Measurements from ENCODE around the gene P2RY11.

The P2RY11 gene, protein sequence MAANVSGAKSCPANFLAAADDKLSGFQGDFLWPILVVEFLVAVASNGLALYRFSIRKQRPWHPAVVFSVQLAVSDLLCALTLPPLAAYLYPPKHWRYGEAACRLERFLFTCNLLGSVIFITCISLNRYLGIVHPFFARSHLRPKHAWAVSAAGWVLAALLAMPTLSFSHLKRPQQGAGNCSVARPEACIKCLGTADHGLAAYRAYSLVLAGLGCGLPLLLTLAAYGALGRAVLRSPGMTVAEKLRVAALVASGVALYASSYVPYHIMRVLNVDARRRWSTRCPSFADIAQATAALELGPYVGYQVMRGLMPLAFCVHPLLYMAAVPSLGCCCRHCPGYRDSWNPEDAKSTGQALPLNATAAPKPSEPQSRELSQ

DNA sequence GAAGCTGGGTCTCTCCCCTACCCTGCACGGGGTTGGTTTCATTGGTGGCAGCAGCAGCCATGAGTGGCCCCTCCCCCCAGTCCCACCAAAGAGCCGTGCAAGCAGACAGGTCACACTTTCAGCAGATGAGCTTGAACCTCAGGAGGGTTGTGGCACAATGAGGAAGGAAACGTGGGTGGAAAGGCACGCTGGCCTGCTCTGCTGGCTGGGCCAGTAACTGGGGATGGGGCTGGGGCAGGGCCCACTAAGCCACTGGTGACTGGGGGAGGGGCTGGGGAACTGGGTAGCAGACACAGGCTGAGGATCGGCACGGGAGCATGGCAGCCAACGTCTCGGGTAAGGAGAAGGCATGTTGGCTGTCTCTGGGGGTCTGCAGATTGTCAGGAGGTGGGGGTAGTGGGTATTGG lies at the start of gene P2RY11:
TSS of gene P2RY11 (plus strand) at position 289 of the 407 bp plus-strand sequence. CDS start at position 318, 29 bp downstream.
- no peak for DNase-seq (ENCODE audit: low read depth)

DNA sequence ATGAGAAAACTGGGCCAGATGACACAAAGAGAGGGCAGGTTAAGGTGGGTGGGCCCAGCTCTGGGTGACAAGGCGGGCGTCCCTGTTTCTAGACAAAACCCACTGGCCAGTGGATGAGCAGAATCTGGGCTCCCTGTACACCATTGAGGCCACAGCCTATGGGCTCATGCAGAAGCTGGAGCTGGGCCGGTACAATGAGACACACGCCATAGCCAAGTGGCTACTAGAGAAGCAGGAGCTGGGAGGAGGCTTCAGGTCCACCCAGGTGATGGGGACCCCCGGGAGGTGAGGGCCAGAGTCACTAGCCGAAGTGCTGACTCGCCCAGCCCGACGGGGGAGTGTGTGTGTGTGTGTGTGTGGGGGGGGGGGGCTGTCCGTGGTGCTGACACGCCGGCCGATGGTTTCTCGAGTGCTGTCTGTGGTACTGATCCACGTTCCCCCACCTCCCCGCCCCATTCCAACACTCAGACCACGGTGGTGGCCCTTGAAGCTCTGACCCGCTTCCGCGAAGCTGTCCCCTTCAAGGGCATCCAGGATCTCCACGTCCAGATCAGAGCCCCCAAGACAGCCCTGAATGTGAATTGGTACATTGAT lies 49.7 kb upstream of the P2RY11 start:
- DNase-seq (ENCODE audit: low read depth), result no peak

DNA sequence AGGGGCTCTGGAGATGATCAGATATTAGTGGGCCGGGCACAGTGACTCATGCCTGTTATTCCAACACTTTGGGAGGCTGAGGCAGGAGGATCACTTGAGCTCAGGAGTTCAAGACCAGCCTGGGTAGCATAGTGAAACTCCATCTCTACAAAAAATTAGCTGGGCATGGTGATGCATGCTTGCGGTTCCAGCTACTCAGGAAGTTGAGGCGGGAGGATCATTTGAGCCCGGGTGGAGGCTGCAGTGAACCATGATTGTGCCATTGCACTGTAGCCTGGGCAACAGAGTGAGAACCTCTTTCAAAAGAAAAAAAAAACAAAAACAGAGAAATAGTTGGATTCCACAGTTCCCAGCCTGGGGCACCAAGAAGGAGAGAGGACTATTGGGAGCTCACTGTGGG lies 43.3 kb upstream of the P2RY11 start:
- no peak for DNase-seq (ENCODE audit: low read depth)

DNA sequence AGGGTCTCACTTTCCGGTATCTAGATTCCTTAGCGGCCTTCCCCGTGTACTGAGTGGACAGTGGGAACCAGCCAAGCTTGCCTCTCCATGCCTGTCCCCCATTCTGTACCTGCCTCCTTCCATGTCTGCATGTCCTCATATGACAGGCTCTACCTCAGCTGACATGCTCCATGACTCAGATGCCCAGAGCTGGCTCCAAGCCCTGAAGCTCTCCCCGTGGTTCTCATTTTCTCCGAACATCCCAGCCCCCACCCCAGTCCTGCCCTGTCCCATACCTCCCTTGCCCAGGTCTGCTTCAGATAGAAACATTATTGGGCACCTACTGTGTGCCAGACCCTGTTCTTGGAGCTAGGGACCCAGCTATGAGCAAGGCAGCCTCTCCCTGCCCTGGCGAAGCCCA lies 42.4 kb upstream of the P2RY11 start:
- DNase-seq (ENCODE audit: low read depth), result no peak

DNA sequence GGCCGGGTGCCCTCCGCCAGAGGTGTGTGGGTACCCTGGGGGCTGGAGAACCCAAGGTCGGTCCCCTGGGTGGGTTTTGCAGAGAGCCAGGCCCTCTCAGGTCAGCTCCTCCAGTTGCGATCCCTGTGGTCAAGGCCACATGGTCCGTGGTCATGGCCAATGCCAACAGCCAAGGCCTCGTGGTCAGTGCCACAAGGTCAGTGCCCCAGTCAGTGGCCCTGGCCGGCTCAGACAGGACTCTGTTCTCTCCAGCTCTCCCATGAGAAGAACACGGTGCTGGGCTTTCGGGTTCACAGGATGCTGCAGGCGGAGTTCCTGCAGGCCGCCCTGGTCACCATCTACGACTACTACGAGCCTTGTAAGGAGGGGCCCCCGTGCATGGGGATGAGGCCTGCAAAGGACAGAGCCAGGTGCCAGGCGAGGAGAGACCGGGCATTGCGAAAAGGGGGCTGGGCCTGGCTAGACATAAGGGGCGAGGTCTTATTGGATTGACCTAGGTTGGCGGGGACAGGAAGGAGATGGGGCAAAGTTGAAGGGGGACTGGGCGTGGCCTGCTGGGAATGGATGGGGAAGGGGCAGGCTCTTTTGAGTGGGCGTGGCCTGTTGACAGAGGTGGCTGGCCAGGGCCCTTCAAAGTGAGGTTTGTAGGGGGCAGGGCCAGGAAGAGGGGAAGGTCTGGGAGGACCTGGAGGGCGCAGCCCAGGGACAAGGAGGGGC lies 40.6 kb upstream of the P2RY11 start:
- DNase-seq (ENCODE audit: low read depth), result no peak

DNA sequence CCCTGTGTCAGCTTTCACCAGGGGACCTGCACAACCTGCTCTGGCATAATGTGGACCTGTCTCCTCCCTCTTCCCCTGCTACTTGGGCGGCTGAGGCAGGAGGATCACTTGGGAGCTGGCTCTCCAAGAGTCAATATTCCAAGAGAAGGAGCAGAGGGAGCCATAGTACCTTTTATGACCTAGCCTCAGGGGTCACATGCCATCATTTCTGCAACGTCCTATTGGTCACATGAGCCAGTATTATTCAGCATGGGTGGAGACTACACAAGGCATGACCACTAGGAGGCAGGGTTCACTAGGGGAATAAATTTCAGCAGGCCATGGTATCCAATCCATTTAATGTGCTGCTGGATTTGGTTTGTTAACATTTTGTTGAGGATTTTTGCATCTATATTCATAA lies 37.3 kb upstream of the P2RY11 start:
- DNase-seq (ENCODE audit: low read depth), result no peak

DNA sequence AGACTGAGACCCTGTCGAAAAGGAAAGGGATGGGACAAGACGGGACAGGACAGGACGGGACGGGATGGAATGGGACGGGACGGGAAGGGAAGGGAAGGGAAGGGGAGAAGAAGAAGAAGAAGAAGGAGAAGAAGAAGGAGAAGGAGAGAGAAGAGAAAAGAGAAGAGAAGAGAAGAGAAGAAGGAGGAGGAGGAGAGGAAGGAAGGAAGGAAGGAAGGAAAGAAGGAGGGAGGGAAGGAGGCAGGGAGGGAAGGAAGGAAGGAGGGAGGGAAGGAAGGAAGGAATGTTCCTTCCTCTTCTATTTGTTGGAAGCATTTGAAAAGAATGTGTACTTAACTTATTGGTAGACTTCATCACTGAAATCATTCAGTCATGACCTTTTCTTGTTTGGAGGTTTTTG lies 35.0 kb upstream of the P2RY11 start:
- no peak for DNase-seq (ENCODE audit: low read depth)

DNA sequence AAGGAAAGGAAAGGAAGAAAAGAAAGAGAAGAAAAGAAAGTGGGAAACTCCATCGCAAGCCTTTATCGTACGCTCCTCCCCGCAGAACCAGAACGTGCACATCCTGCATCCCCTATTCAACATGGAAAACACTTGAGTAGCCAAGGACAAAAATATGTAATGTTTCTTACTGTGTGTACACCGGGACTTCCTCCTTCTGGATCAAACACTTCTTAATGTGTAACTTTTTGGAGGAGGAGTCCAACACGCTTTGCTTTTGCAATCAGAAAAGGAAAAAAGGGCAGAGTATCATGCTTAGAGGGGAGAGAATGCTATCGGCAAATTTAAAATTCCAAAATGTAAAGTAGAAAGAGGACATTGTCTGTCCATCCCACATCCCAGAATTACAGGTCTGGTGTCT lies 33.2 kb upstream of the P2RY11 start:
- DNase-seq (ENCODE audit: low read depth), result no peak

DNA sequence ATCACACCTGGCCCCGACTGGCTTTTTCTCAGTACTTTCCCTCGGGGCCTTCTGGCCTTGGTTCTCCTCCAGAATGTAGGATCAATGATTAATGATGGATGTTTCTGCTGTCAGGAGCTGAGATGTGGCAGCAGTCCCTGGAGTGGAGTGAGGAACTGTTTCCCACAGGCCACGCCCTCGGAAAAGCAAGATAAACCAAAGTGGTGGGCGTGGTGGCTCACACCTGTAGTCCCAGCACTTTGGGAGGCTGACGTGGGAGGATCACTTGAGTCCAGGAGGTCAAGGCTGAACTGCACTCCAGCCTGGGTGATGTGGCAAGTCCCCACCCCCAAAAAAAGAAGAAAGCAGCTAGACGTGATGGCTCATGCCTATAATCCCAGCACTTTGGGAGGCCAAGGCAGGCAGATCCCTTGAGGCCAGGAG lies 32.5 kb upstream of the P2RY11 start:
- no peak for DNase-seq (ENCODE audit: low read depth)

DNA sequence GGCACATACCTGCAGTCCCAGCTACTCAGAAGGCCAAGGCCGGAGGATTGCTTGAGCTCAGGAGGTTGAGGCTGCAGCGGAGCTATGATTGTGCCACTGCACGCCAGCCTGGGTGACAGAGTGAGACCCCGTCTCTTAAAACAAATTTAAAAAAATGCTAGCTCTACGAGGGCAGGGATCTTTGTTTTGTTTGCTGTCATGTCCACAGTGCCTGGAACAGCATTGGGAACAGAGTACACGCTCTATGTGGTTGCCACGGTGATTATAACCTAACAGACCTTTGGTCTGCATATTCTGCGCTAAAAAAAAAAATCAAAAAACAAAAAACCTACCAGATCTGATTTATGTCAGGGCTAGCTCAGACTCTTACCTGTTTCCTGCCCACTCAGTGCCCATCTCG lies 27.6 kb upstream of the P2RY11 start:
- DNase-seq (ENCODE audit: low read depth), result no peak

DNA sequence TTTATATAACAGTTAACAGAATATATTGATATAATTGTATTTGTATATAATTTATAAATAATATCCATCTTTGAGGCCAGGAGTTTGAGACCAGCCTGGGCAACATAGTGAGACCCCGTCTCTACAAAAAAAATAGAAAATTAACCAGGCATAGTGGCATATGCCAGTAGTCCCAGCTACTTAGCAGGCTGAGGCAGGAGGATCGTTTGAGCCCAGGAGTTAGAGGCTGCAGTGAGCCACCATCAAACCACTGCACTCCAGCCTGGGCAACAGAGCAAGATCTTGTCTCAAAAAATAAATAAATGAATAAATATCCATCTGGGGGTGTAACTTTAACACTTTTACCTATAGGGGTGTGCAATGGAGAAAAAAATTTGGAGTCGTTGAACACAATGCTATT lies 26.7 kb upstream of the P2RY11 start:
- no peak for DNase-seq (ENCODE audit: low read depth)

DNA sequence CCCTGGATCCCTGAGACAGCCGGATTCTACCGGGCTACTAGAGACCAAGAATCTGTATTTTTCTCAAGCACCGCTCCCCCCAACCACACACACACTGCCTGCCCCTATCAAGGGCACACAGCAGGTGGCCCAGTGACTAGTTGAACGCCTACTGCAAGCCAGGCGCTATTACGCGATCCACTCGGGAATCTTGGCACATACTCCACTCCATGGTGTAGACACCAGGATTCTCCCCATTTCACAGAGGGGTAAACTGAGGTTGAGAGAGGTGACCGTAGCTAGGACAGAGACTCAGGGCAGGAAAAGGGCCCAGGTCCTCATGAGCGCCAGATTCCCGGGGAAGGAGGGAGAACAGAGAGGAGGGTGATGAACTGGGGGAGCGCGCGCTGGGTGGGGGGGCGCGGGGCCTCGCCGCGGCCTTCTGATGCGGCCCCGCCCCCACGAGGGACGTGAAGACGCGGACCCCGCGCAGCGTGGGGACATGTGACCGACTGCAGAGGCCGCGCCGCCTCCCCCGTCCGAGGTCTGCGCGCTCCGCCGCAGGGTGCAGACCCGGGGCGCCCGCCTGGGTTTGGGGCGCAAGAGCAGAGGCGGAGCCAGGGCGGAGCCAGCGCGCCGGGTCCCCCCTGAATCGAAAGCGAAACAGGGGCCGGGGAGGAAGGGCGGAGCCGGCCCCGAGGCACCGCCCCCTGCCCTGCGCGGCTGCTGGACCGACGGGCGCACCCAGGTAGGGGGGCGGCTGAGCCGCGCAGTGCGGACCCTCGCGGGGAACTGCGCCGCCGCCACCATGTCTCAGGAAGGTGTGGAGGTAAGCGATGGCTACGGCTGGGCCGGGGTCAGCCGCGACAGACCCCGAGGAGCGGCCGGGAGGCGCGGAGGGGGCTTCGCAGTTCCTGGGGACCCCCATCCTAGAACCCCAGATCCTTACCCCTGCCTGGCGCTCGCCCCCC lies 25.6 kb upstream of the P2RY11 start, which contains the start of gene SHFL:
TSS of gene SHFL (plus strand) at position 677 of the 950 bp plus-strand sequence. CDS start at position 788, 111 bp downstream.
- peak; percentile 74 for DNase-seq (ENCODE audit: low read depth)

DNA sequence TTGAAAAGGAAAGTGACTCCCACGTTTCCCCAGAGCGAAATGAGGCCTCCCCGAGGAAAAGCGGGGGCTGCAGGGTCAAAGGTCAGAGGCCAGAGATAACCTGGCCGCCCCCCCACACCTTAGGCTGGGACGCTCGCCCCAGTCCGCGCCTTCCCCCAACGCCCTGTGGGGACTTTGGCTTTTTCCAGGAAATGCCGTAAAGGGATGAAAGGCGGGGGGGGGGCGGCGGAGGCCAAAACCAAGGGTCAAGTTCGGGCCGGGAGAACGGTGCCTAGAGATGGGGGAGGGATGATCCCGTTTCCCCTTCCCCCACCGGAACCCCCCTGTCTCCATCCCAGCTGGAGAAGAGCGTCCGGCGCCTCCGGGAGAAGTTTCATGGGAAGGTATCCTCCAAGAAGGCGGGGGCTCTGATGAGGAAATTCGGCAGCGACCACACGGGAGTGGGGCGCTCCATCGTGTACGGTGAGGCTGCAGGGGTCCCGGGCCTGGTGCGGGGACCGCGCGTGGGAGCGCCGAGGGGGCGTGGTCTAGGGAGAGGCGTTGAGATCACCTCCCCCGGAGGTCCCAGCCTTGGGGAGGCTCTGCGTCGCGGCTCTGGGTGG lies 24.8 kb upstream of the P2RY11 start:
- DNase-seq (ENCODE audit: low read depth), result no peak

DNA sequence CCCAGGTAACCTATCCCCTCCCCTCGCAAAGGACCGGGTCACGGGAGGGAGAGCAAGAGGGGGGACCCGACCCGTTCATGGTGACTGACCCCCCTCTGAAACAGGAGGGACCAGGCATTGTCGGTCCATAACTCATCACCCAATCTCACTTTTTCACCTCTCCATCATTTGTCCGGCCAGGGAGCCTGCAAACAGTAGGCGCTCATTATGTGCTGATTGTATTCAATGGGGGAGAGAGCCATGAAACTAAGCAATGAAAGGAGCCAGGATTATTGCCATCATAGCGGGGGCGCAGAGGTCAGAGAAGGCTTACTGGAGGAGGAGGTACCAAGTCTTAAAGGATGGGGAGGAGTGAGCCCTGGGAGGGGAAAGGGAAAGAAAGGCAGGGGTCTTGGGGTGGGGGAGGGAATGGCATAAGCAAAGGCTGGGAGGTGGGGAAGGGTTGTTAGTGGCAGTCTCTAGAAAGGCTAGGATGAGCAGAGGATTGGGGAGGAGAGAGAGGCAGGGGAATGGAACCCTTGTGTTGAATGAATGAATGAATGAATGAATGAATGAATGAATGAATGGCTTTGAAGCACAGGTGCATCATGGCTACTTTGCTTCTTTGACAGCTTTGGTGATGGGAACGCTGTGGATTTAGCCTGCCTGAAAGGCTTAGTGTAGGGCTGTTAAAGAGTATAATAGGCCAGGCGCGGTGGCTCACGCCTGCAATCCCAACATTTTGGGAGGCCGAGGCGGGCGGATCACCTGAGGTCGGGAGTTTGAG lies 24.0 kb upstream of the P2RY11 start:
- DNase-seq (ENCODE audit: low read depth), result no peak

DNA sequence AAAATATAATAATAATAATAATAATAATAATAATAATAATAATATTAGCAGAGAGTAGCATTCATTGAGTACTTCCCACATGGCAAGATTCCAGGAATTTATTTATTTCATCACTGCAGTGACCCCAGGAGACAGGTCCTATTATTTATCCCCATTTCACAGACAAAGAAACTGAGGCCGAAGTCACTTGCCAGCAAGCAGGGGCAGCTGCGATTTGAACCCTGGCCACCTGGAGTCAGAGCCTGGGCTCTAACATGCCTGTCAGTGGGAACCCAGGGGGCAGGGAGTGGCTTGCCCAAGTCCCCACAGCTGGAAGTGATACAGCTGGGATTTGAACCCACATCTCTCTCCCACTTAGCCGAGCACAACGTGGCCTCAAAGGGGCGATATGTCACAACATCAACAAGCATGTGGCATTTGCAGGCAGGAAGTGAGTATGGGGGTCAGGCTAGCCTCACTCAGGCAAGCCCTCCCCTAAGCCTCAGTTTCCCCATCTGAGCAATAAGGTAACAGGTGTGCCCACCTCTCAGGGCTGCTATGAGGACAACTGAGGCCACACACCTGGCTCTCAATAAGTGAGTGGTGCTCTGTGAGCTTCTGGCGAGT lies 22.4 kb upstream of the P2RY11 start:
- DNase-seq (ENCODE audit: low read depth), result no peak

DNA sequence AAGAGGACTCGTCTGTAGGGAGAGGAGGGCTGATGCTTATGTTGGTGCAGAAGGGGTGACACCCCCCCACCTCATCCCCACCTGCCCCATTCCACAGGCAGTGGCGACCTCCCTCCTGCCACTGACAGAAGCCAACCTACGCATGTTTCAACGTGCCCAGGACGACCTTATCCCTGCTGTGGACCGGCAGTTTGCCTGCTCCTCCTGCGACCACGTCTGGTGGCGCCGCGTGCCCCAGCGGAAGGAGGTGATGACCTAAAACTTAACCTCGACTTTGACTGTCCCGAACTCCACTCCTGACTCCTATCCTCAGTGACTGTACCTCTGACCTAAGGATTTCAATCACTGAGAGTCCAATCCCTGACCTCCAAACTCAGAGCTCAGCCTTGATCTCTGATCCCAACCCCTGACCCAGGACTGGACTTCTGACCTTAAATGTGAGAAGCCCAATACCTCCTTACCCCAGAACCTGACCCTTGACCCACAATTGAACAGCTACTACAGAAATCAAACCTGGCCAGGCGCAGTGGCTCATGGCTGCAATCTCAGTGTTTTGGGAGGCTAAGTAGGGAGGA lies 21.6 kb upstream of the P2RY11 start:
- DNase-seq (ENCODE audit: low read depth), result no peak

DNA sequence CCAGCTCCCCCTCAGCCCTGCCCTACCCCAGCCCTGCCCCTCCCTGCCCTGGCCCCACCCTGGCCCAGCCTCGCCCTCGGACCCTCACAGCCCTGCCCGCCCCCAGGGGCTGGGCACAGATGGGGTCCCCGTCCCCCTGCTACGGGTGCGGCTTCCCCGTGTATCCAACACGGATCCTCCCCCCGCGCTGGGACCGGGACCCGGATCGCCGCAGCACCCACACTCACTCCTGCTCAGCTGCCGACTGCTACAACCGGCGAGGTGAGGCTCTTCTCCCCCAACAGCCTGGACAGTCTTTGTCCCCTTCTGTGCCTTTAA lies 20.2 kb upstream of the P2RY11 start:
- DNase-seq (ENCODE audit: low read depth), result no peak

DNA sequence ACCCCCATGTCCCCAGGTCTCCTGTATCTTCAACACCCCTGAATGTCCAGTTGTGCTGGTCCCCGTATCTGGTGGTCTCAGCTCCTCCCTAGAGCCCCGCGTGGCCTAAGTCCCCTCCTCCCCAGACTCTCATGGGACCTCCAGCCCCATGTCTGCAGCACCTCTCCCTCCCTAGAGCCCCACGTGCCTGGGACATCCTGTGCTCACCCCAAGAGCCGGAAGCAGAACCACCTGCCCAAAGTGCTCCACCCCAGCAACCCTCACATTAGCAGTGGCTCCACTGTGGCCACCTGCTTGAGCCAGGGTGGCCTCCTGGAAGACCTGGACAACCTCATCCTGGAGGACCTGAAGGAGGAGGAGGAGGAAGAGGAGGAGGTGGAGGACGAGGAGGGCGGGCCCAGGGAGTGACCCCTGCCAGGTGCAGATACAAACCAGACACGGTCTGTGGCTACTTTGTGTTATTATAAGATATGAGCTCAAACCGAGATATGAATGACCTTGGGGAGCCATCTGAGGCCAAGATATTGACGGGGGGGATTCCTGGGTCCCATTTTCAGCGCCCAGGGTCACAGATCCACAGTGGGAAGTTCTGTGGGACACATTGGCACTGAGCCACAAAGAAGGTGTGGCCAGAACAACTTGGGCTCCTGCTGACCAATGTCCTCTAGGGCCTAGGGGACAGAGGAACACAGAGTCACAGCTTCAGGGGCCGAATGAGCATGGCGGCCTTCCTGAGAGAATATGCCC lies 19.4 kb upstream of the P2RY11 start:
- no peak for DNase-seq (ENCODE audit: low read depth)

DNA sequence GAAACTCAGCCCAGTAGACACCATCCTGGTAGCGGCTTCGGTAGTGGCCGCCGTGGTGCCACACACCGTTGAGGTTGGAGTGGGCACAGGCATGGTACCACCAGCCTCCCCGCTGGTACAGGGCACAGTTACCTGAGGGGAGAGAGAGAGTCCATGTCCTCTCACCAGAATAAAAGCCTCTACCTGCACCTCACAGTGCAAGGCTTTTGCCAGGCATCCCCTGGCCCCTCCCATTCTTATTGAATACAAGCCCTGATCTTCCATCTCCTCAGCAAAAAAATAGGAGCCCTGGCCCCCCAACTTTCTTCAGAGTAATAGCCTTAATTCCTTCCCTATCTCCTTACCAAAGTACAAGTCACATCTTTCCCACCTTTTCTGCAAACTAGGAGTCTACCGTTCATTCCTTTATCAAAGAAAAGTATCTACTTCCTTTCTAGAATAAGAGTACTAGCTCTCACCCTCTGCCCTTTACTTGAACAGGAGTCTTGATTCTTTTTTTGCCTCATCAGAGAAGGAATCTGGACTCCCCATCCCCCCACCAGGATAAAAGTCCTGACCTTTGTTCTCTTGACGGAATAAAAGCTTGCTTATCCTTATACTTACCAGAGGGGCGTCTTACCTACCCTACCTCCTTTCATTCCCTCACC lies 18.7 kb upstream of the P2RY11 start:
- DNase-seq (ENCODE audit: low read depth), result no peak
